Adipocyte (in vitro differentiated cells): ENCODE results near the gene PSMA4.

Experiments
- DNase-seq: peaks from one replicate; pipeline ENCODE4 v3.0.0-alpha.2; 2015; ENCODE audit warnings: low read depth
- H3K27me3 ChIP-seq: replicated peaks from 2 replicates; pipeline ENCODE4 v1.7.0; 2013; ENCODE audit warnings: mild to moderate bottlenecking, low read length, moderate library complexity; ENCODE audit not compliant: control insufficient read depth, insufficient read depth
- H3K36me3 ChIP-seq: 2 replicates; pipeline ENCODE4 v1.7.0; 2013; ENCODE audit warnings: low read length, mild to moderate bottlenecking, moderate library complexity; ENCODE audit not compliant: control insufficient read depth, insufficient read depth, severe bottlenecking
- H3K4me1 ChIP-seq: 2 replicates; pipeline ENCODE4 v1.7.0; 2013; ENCODE audit warnings: mild to moderate bottlenecking, low read length, moderate library complexity; ENCODE audit not compliant: control insufficient read depth, insufficient read depth
- H3K4me3 ChIP-seq: 2 replicates; pipeline ENCODE4 v1.7.0; 2013; ENCODE audit warnings: mild to moderate bottlenecking, low read length, moderate library complexity
- H3K9ac ChIP-seq: 2 replicates; pipeline ENCODE4 v1.7.0; 2013; ENCODE audit warnings: mild to moderate bottlenecking, low read length, moderate library complexity
- H3K9me3 ChIP-seq: 2 replicates; pipeline ENCODE4 v1.7.0; 2013; ENCODE audit warnings: mild to moderate bottlenecking, low read length, moderate library complexity; ENCODE audit not compliant: control insufficient read depth

PSMA4 gene

GRCh38 chr15:78574944-78575343 lies 34.7 kb downstream of the PSMA4 start:
- no peaks in the 10 kb centered on the region for H3K36me3 ChIP-seq
- no peak overlapping the region for H3K9ac ChIP-seq
- H3K4me3 ChIP-seq: no peak overlapping the region
- no peaks in the 10 kb centered on the region for H3K27me3 ChIP-seq
- no peaks in the 10 kb centered on the region for H3K9me3 ChIP-seq
- DNase-seq: no peak
- no peaks in the 10 kb centered on the region for H3K4me1 ChIP-seq

DNA sequence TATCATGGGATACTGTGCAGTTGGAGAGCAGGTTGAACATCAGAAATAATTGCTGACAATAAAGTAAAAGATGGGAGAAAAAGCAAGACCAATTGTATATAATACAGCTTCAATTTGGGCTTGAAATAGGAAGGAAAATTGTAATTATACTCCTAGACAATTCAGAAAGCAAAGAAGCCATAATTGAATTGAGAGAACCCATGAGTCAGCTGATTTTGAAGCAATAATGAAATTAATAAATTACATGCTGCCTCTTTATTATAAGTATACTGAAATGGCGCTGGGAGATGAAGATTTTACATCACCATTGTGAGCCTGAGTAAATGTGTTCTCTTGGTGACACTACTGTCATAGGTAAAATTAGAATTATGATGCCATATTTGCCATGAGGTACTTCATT lies 57.3 kb downstream of the PSMA4 start:
- no peak overlapping the region for H3K9ac ChIP-seq
- H3K36me3 ChIP-seq: no peaks in the 10 kb centered on the region
- no peak overlapping the region for H3K4me3 ChIP-seq
- no peaks in the 10 kb centered on the region for H3K4me1 ChIP-seq
- DNase-seq: no peak
- no peaks in the 10 kb centered on the region for H3K9me3 ChIP-seq
- peaks cover 4% of the 10 kb centered on the region for H3K27me3 ChIP-seq

GRCh38 chr15:78598348-78598747 lies 58.1 kb downstream of the PSMA4 start:
- Histone ChIP-seq H3K9ac (no peak overlapping the region), H3K36me3 (no peaks in the 10 kb centered on the region), H3K9me3 (no peaks in the 10 kb centered on the region), H3K4me3 (no peak overlapping the region), H3K27me3 (peaks cover 8% of the 10 kb centered on the region), H3K4me1 (no peaks in the 10 kb centered on the region)
- DNase-seq: no peak

GRCh38 chr15:78599189-78599588 lies 58.9 kb downstream of the PSMA4 start:
- Histone ChIP-seq H3K9ac (no peak overlapping the region), H3K27me3 (peaks cover 16% of the 10 kb centered on the region), H3K4me3 (no peak overlapping the region), H3K9me3 (no peaks in the 10 kb centered on the region), H3K4me1 (no peaks in the 10 kb centered on the region), H3K36me3 (no peaks in the 10 kb centered on the region)
- DNase-seq: no peak
